HCT116 (cell line): ENCODE data around the gene C4A. TPM values are rescaled to one million over a fixed set of nuclear protein-coding genes. Genes with fewer than 3 reads are reported as not detected.
"Not testable (repeated sequence)": the region's sequence is repeated elsewhere in the genome, so short reads cannot be mapped to it uniquely, and the experiment has no call there.

Experiments used
- ATAC-seq: fragments of 200-7000 bp; cut with Tn5 transposase; 2 replicates; pipeline ENCODE4 v1.9.1; 2020; ENCODE audit warnings: mild to moderate bottlenecking, moderate library complexity
- BruUV-seq: library from RNA; stranded (reverse); fragments of 400-500 nt; replicated peaks from 2 replicates; lab custom pipeline; 2021; lab: Mats Ljungman, UMichigan
- CTCF ChIA-PET: fragments of 300-600 bp; sonication (Branson Sonifier 250); formaldehyde crosslinking; loops from one replicate; lab custom pipeline; 2021; ENCODE audit warnings: antibody characterized with exemption; lab: Charles Lee
- POLR2A ChIA-PET: fragments of 300-600, 350-600 bp; sonication (Branson Sonifier 250); formaldehyde crosslinking; loops from one replicate; lab custom pipeline; 2021; ENCODE audit warnings: antibody characterized with exemption; lab: Charles Lee
- RAD21 ChIA-PET, 2 experiments: fragments of 300-600 bp; sonication (Branson Sonifier 250); formaldehyde crosslinking; loops; one replicate each; lab custom pipeline; 2023; ENCODE audit warnings: low total read pairs in 2 of 2; ENCODE audit not compliant: uncharacterized antibody in 2 of 2, unreplicated experiment in 2 of 2, low non-redundant PET in 1 of 2; lab: Charles Lee
- DNase-seq: peaks from one replicate; pipeline ENCODE4 v3.0.0-alpha.2; 2010; ENCODE audit warnings: low read depth, low spot score
- H2AFZ ChIP-seq: fragments of 200-600 bp; shearing (Covaris generic), sonication (generic); 2 replicates; pipeline ENCODE4 v1.6.1; 2017; ENCODE audit warnings: low read depth, mixed run types, mixed read lengths, antibody characterized with exemption, low read length; ENCODE audit not compliant: poor library complexity, severe bottlenecking
- H3K27ac ChIP-seq: 2 replicates; pipeline ENCODE4 v1.5.1; 2012; ENCODE audit warnings: low read depth, low read length
- H3K27me3 ChIP-seq: fragments of 200-600 bp; sonication (generic); 2 replicates; pipeline ENCODE4 v1.6.1; 2016; ENCODE audit warnings: mixed run types, low read length, mixed read lengths; ENCODE audit not compliant: insufficient read depth
- H3K36me3 ChIP-seq, 2 experiments: fragments of 200-500 bp in 1 of 2; fragments of 200-600 bp in 1 of 2; sonication (Bioruptor generic) in 1 of 2; sonication (generic) in 1 of 2; 2 replicates each; pipeline versions ENCODE4 v1.5.1 to v1.6.1; 2014 to 2016; ENCODE audit warnings: low read length in 2 of 2, inconsistent platforms in 1 of 2, mixed read lengths in 1 of 2, mixed run types in 1 of 2; ENCODE audit not compliant: insufficient read depth in 2 of 2, control insufficient read depth in 1 of 2
- H3K4me1 ChIP-seq, 2 experiments: fragments of 200-600 bp in 1 of 2; sonication (generic) in 1 of 2; 2 replicates each; pipeline versions ENCODE4 v1.5.1 to v1.6.1; 2012 to 2017; ENCODE audit warnings: low read length in 2 of 2, inconsistent platforms in 1 of 2, mild to moderate bottlenecking in 1 of 2, mixed read lengths in 1 of 2, mixed run types in 1 of 2, moderate library complexity in 1 of 2; ENCODE audit not compliant: insufficient read depth in 2 of 2, control insufficient read depth in 1 of 2
- H3K4me2 ChIP-seq: fragments of 200-600 bp; sonication (generic); 2 replicates; pipeline ENCODE4 v1.6.1; 2017; ENCODE audit warnings: mixed run types, low read length, mixed read lengths
- H3K4me3 ChIP-seq, 2 experiments: fragments of 200-600 bp in 1 of 2; sonication (generic) in 1 of 2; replicated peaks in 1 of 2; 2 replicates each; pipeline ENCODE4 v1.5.1; 2011 to 2016; ENCODE audit warnings: low read length in 2 of 2, control low read depth in 1 of 2, low read depth in 1 of 2, mild to moderate bottlenecking in 1 of 2, mixed read lengths in 1 of 2, mixed run types in 1 of 2
- H3K79me2 ChIP-seq: fragments of 200-600 bp; sonication (generic); 2 replicates; pipeline ENCODE4 v1.6.1; 2017; ENCODE audit warnings: mild to moderate bottlenecking, mixed run types, low read length, moderate library complexity, mixed read lengths; ENCODE audit not compliant: insufficient read depth
- H3K9ac ChIP-seq: fragments of 200-600 bp; sonication (generic); 2 replicates; pipeline ENCODE4 v1.6.1; 2016; ENCODE audit warnings: low read length, mixed read lengths
- H3K9me2 ChIP-seq: fragments of 200-600 bp; sonication (generic), shearing (Covaris generic); 2 replicates; pipeline ENCODE4 v1.6.1; 2017; ENCODE audit warnings: mixed run types, mild to moderate bottlenecking, moderate library complexity; ENCODE audit not compliant: insufficient read depth
- H3K9me3 ChIP-seq, 2 experiments: fragments of 200-500 bp in 1 of 2; fragments of 200-600 bp in 1 of 2; sonication (Bioruptor generic) in 1 of 2; sonication (generic) in 1 of 2; 2 replicates each; pipeline ENCODE4 v1.6.1; 2014 to 2017; ENCODE audit warnings: low read length in 2 of 2, mixed read lengths in 2 of 2, inconsistent platforms in 1 of 2, low read depth in 1 of 2, mild to moderate bottlenecking in 1 of 2, mixed run types in 1 of 2, moderate library complexity in 1 of 2; ENCODE audit not compliant: control insufficient read depth in 1 of 2, insufficient read depth in 1 of 2
- H4K20me1 ChIP-seq: fragments of 200-600 bp; sonication (generic), shearing (Covaris generic); 2 replicates; pipeline ENCODE4 v1.6.1; 2017; ENCODE audit warnings: mixed run types, mild to moderate bottlenecking, moderate library complexity; ENCODE audit not compliant: insufficient read depth
- intact Hi-C: fragments of 100-400 bp; cut with micrococcal nuclease; formaldehyde crosslinking; loops from 2 replicates; pipeline ENCODE4 v1.10.0; 2022
- total RNA-seq: library from RNA; stranded (reverse); gene quantifications from one replicate; pipeline ENCODE4 v1.2.1, GENCODE V29; 2021; ENCODE audit not compliant: unreplicated experiment

The C4A gene
- total RNA-seq, 1 experiment from 2014 or later: 5.1 TPM

- CTCF ChIA-PET, H3K9me3 ChIP-seq, H4K20me1 ChIP-seq, H3K27me3 ChIP-seq, ATAC-seq, H3K79me2 ChIP-seq, H3K9ac ChIP-seq, H3K36me3 ChIP-seq, POLR2A ChIA-PET, H3K4me3 ChIP-seq, BruUV-seq, intact Hi-C loops, DNase-seq, H2AFZ ChIP-seq, RAD21 ChIA-PET, H3K4me1 ChIP-seq, H3K4me2 ChIP-seq, H3K27ac ChIP-seq, H3K9me2 ChIP-seq: not testable (repeated sequence)
Observed at GRCh38 chr6:32041385-32041784, 59.5 kb downstream of the C4A start.

DNA sequence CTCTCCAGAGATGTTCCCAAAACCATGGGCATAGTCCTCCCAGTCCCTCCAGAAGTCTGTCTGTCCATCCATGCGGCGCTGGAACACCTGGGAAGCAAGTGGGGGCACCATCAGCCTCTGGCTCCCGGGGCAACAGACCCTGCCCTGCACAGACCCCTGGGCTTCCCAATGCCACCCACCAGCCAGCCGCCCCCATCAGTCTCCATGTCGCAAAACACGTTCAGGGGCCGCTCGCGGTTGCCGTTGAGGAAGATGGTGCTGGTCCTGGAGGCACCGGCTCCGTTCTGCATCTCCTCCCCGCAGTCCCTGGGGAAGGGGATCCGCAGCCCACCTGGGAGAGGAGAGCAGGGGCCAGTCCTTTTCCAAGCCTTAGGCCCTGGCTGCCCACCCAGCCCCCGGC lies 60.4 kb downstream of the C4A start:
- intact Hi-C loops, ATAC-seq, H3K9me2 ChIP-seq, RAD21 ChIA-PET, H3K79me2 ChIP-seq, H3K9me3 ChIP-seq, H3K4me3 ChIP-seq, H2AFZ ChIP-seq, H3K27ac ChIP-seq, CTCF ChIA-PET, H3K27me3 ChIP-seq, H3K4me2 ChIP-seq, H3K9ac ChIP-seq, H4K20me1 ChIP-seq, DNase-seq, H3K36me3 ChIP-seq, POLR2A ChIA-PET, BruUV-seq: not testable (repeated sequence)
- H3K4me1 ChIP-seq: peaks cover 5 to 14% of the 10 kb centered on the region in 2 experiments

- H3K27ac ChIP-seq, H3K27me3 ChIP-seq, H3K9ac ChIP-seq, H4K20me1 ChIP-seq, RAD21 ChIA-PET, H3K9me3 ChIP-seq, intact Hi-C loops, H3K4me3 ChIP-seq, H3K79me2 ChIP-seq, ATAC-seq, H3K36me3 ChIP-seq, H2AFZ ChIP-seq, H3K4me2 ChIP-seq, H3K9me2 ChIP-seq, BruUV-seq, CTCF ChIA-PET, POLR2A ChIA-PET, DNase-seq: not testable (repeated sequence)
- peaks cover 9 to 27% of the 10 kb centered on the region in 2 experiments for H3K4me1 ChIP-seq
Observed at GRCh38 chr6:32043589-32044380, 61.9 kb downstream of the C4A start.

DNA sequence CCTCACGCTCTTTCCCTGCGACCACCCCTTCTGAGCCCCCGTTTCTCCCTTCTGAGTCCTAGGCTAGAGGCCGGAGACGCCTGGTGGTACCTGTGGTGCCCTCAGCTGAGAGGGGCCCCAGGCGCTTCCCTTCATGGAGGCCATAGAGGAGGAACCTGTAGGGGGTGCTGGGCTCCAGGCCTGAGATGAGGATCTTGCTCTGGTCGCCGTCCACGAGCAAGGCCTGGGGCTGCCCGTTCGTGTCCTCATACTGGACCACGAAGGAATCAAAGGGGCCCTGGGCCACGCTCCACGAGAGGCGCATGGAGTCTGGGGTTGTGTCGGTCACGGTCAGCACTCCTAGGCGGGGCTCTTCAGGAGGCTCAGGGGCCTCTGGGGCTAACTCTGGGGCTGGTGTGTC lies 63.1 kb downstream of the C4A start:
- CTCF ChIA-PET, H2AFZ ChIP-seq, H3K27ac ChIP-seq, H3K9me3 ChIP-seq, H3K4me3 ChIP-seq, H3K79me2 ChIP-seq, H3K27me3 ChIP-seq, H3K4me2 ChIP-seq, H3K36me3 ChIP-seq, DNase-seq, H4K20me1 ChIP-seq, RAD21 ChIA-PET, ATAC-seq, H3K9me2 ChIP-seq, BruUV-seq, H3K9ac ChIP-seq, intact Hi-C loops, POLR2A ChIA-PET: not testable (repeated sequence)
- peaks cover 9 to 27% of the 10 kb centered on the region in 2 experiments for H3K4me1 ChIP-seq
